HG03175 (cell line): Measurements from ENCODE around the gene WDFY2.

Experiments used
- ATAC-seq: cut with Tn5 transposase; IDR thresholded peaks from one replicate; pipeline ENCODE4 v1.9.1; 2021; ENCODE audit warnings: mild to moderate bottlenecking, moderate library complexity; ENCODE audit not compliant: unreplicated experiment

Gene WDFY2

GRCh38 chr13:51783428-51784094, 199.3 kb downstream of the WDFY2 start:
- no peak for ATAC-seq

GRCh38 chr13:51784097-51784496, 199.8 kb downstream of the WDFY2 start:
- no peak for ATAC-seq

- ATAC-seq = no peak
Measured at GRCh38 chr13:51785712-51786424, 201.6 kb downstream of the WDFY2 start.

- no peak for ATAC-seq
Measured at GRCh38 chr13:51786425-51787265, 202.4 kb downstream of the WDFY2 start.

- peak; percentile 44 for ATAC-seq
Measured at GRCh38 chr13:51793570-51794271, 209.5 kb downstream of the WDFY2 start.

- ATAC-seq = no peak
Measured at GRCh38 chr13:51794964-51795363, 210.7 kb downstream of the WDFY2 start.

- ATAC-seq = no peak
Measured at GRCh38 chr13:51795419-51795818, 211.2 kb downstream of the WDFY2 start.

GRCh38 chr13:51796546-51796945, 212.3 kb downstream of the WDFY2 start:
- ATAC-seq = no peak

GRCh38 chr13:51797664-51798488, 213.6 kb downstream of the WDFY2 start:
- peak; percentile 47 for ATAC-seq

- no peak for ATAC-seq
Measured at GRCh38 chr13:51799261-51799660, 215.0 kb downstream of the WDFY2 start.

- ATAC-seq = no peak
Measured at GRCh38 chr13:51800486-51800885, 216.2 kb downstream of the WDFY2 start.

GRCh38 chr13:51801631-51802099, 217.4 kb downstream of the WDFY2 start:
- no peak for ATAC-seq

- no peak for ATAC-seq
Measured at GRCh38 chr13:51802631-51803418, 218.6 kb downstream of the WDFY2 start.

- peak; percentile 90 for ATAC-seq
Measured at GRCh38 chr13:51803422-51804294, 219.4 kb downstream of the WDFY2 start, which contains the start of gene DHRS12. Gene DHRS12, minus strand, starts transcription at chr13:51804163. Its CDS starts 4,504 bp downstream, at chr13:51799659.

GRCh38 chr13:51804295-51805172, 220.3 kb downstream of the WDFY2 start:
- ATAC-seq = no peak

- ATAC-seq = no peak
Measured at GRCh38 chr13:51805313-51805712, 221.1 kb downstream of the WDFY2 start.

GRCh38 chr13:51805925-51806324, 221.7 kb downstream of the WDFY2 start:
- no peak for ATAC-seq
